Activated CD8-positive, alpha-beta memory T cell treated with anti-CD3 and anti-CD28 coated beads, Interleukin-2, amount 50 U/mL, for 24 hours (primary cell): Measurements from ENCODE around the gene MRPS2.
"Not testable (repeated sequence)": the region's sequence is repeated elsewhere in the genome, so short reads cannot be mapped to it uniquely, and the experiment has no call there.

Experiments
- DNase-seq: peaks from one replicate; pipeline ENCODE4 v3.0.0-alpha.2; 2020; ENCODE audit errors: extremely low read depth

Gene MRPS2

GRCh38 chr9:135531096-135531495, 30.6 kb downstream of the MRPS2 start:
- no peak for DNase-seq

GRCh38 chr9:135533113-135533512, 32.6 kb downstream of the MRPS2 start:
- DNase-seq, result no peak

GRCh38 chr9:135533674-135534073, 33.2 kb downstream of the MRPS2 start:
- no peak for DNase-seq

GRCh38 chr9:135534192-135534711, 33.8 kb downstream of the MRPS2 start:
- DNase-seq, result not testable (repeated sequence)

GRCh38 chr9:135534826-135535225, 34.3 kb downstream of the MRPS2 start:
- not testable (repeated sequence) for DNase-seq

- DNase-seq, result not testable (repeated sequence)
Measured at GRCh38 chr9:135535631-135536030, 35.1 kb downstream of the MRPS2 start.

GRCh38 chr9:135536216-135536615, 35.7 kb downstream of the MRPS2 start:
- no peak for DNase-seq

- not testable (repeated sequence) for DNase-seq
Measured at GRCh38 chr9:135543262-135543894, 42.9 kb downstream of the MRPS2 start.

GRCh38 chr9:135544981-135545635, 44.6 kb downstream of the MRPS2 start:
- no peak for DNase-seq

- DNase-seq, result not testable (repeated sequence)
Measured at GRCh38 chr9:135545646-135546176, 45.2 kb downstream of the MRPS2 start, which contains the start of gene OBP2A. OBP2A (plus strand) TSS chr9:135546126; CDS start chr9:135546181, 55 bp downstream.

- DNase-seq, result not testable (repeated sequence)
Measured at GRCh38 chr9:135546792-135547617, 46.5 kb downstream of the MRPS2 start.

- DNase-seq, result no peak
Measured at GRCh38 chr9:135547756-135548736, 47.6 kb downstream of the MRPS2 start.

GRCh38 chr9:135549478-135550343, 49.2 kb downstream of the MRPS2 start:
- DNase-seq, result not testable (repeated sequence)

GRCh38 chr9:135550344-135550918, 49.9 kb downstream of the MRPS2 start:
- no peak for DNase-seq

GRCh38 chr9:135551031-135551430, 50.5 kb downstream of the MRPS2 start:
- no peak for DNase-seq

GRCh38 chr9:135551456-135551855, 51.0 kb downstream of the MRPS2 start:
- DNase-seq, result no peak

GRCh38 chr9:135552021-135552697, 51.7 kb downstream of the MRPS2 start:
- no peak for DNase-seq

GRCh38 chr9:135552698-135553171, 52.3 kb downstream of the MRPS2 start:
- DNase-seq, result no peak
